Measurements from ENCODE around the gene ZBTB9. TPM values are rescaled to one million over a fixed set of nuclear protein-coding genes. Genes with fewer than 3 reads are reported as not detected.

ZBTB9 gene
- total RNA-seq, 1 experiment from 2014 or later: 14.2 TPM

DNA sequence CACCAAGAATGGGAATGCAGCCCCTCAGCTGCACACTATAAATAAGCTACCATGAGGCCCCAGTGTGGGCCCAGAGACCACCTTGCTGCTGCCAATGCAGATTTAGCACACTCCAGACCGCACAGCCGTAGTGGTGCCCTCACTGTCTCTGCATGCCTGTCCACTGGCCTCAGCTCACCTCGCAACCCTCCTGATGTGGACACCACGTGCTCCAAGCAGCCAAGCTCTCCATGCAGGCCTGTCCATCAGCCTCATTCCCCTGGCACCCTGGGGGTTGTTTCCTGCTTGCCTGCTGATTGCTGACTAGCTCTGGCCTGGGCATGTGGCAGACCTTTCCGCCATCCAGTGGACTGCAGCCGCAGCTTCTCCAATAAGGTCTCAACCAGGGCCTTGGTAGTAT is 36.2 kb downstream of the ZBTB9 start:
- Histone ChIP-seq H3K36me3 (ENCODE audit: control insufficient read depth in 1 of 2, insufficient read depth in 2 of 2, low read length in 2 of 2) (no peaks in the 10 kb centered on the region), H3K4me3 (replicated peaks in 1 of 2; ENCODE audit: low read depth in 1 of 2, low read length in 2 of 2) (no peak overlapping the region), H3K27ac (ENCODE audit: low read depth, low read length) (no peak overlapping the region), H3K27me3 (ENCODE audit: insufficient read depth, low read length) (no peaks in the 10 kb centered on the region), H3K9me3 (ENCODE audit: control insufficient read depth in 1 of 2, insufficient read depth in 1 of 2, low read depth in 1 of 2, low read length in 2 of 2) (no peaks in the 10 kb centered on the region), H2AFZ (ENCODE audit: low read depth, low read length, poor library complexity, severe bottlenecking) (no peak overlapping the region), H3K9me2 (ENCODE audit: insufficient read depth) (no peaks in the 10 kb centered on the region), H3K9ac (ENCODE audit: low read length) (no peak overlapping the region), H3K79me2 (ENCODE audit: insufficient read depth, low read length) (no peaks in the 10 kb centered on the region), H4K20me1 (ENCODE audit: insufficient read depth) (no peaks in the 10 kb centered on the region), H3K4me1 (ENCODE audit: control insufficient read depth in 1 of 2, insufficient read depth in 2 of 2, low read length in 2 of 2) (peaks cover 0 to 3% of the 10 kb centered on the region in 2 experiments; a peak in 1 of 4 replicates), H3K4me2 (ENCODE audit: low read length) (no peak overlapping the region)
- BruUV-seq (replicated peaks): no TSS peak
- POLR2A ChIA-PET: no interaction called here
- TF ChIP-seq ELF1 (IDR thresholded peaks at IDR 0.05; ENCODE audit: borderline replicate concordance, low read depth) (no peak), EZH2 (IDR thresholded peaks at IDR 0.05) (no peak), SP1 (IDR thresholded peaks at IDR 0.05; ENCODE audit: low read depth) (no peak), YY1 (IDR thresholded peaks at IDR 0.05; ENCODE audit: extremely low read depth, insufficient replicate concordance, low read depth, low read length) (no peak), POLR2AphosphoS5 (IDR thresholded peaks at IDR 0.05; ENCODE audit: low read depth, low read length) (no peak), CBX3 (IDR thresholded peaks at IDR 0.05; ENCODE audit: low read depth) (no peak), SRF (IDR thresholded peaks at IDR 0.05; ENCODE audit: low read depth) (no peak), ZNF274 (IDR thresholded peaks at IDR 0.05; ENCODE audit: low read depth, low read length) (no peak), CEBPB (IDR thresholded peaks at IDR 0.05; ENCODE audit: low read depth) (no peak)
- TF ChIP-seq, protein P1, sequence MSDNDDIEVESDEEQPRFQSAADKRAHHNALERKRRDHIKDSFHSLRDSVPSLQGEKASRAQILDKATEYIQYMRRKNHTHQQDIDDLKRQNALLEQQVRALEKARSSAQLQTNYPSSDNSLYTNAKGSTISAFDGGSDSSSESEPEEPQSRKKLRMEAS (IDR thresholded peaks at IDR 0.05): no peak
- TF ChIP-seq, protein P2, sequence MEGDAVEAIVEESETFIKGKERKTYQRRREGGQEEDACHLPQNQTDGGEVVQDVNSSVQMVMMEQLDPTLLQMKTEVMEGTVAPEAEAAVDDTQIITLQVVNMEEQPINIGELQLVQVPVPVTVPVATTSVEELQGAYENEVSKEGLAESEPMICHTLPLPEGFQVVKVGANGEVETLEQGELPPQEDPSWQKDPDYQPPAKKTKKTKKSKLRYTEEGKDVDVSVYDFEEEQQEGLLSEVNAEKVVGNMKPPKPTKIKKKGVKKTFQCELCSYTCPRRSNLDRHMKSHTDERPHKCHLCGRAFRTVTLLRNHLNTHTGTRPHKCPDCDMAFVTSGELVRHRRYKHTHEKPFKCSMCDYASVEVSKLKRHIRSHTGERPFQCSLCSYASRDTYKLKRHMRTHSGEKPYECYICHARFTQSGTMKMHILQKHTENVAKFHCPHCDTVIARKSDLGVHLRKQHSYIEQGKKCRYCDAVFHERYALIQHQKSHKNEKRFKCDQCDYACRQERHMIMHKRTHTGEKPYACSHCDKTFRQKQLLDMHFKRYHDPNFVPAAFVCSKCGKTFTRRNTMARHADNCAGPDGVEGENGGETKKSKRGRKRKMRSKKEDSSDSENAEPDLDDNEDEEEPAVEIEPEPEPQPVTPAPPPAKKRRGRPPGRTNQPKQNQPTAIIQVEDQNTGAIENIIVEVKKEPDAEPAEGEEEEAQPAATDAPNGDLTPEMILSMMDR (IDR thresholded peaks at IDR 0.05 in 2 of 3, conservative IDR thresholded peaks at IDR 0.05 in 1 of 3; ENCODE audit: borderline replicate concordance in 1 of 3, insufficient read depth in 1 of 3, low read depth in 2 of 3, low read length in 2 of 3): no peak
- intact Hi-C loops (cut with micrococcal nuclease): no loop called here
- DNase-seq (ENCODE audit: low read depth, low spot score) (no peak), ATAC-seq (peak; percentile 14; the same call in 1 of the 2 replicates)
- CTCF ChIA-PET: interaction anchor here (0.6 kb wide), 1 partner anchor 64 kb away, joined by 3 read pairs; no protein-coding TSS in a partner anchor
- RAD21 ChIA-PET (ENCODE audit: low non-redundant PET in 1 of 2, low total read pairs in 2 of 2, uncharacterized antibody in 2 of 2, unreplicated experiment in 2 of 2): no interaction called here

Data from HCT116 (cell line).